ENCODE data around the gene GAL3ST2.
"Not testable (repeated sequence)": the region's sequence is repeated elsewhere in the genome, so short reads cannot be mapped to it uniquely, and the experiment has no call there.

GAL3ST2 gene

DNA sequence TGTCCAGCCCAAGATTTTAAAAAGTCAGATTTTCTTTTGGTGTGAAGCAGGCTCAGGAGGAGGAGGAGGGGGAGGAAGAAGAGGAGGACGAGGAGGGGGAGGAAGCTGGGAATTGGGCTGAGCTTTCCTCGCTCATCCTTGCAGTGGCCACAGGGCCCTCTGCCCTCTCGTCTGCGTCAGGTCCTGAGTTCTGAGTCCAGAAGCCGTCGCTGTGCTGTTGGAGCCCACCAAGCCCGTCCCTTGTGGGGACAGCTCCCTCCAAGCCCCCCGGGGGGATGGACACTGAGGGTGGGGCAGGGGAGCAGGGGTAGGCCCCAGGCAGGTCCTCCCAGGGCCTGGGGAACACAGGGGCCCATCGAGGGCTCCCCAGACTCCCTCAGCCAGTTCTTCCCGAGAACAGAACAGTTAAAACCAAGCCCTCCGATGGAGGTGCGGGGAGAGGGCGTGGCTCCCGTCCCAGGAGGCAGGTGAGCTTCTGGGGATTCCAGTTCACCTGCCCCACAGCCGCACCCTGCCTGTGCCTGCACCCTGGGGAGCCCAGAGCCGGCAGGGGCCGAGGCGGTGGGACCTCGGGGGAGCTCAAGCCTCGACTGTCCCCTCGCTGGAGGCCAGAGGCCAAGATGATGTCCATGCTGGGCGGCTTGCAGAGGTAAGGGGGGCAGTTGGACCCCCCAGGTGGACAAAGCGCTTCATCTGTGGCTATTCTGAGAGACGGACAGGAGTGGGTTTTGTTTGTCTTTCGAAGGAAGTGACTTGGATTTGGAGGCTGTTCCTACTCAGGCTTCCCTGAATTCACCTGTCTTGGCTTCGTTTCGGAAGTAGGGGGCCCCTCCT, at the start of gene GAL3ST2:
GAL3ST2 (plus strand) TSS at position 487 of the 834 bp plus-strand sequence; CDS start at position 621, 134 bp downstream.
- DNase-seq = peak; percentile 47

GRCh38 chr2:241728000-241728399, 48.6 kb upstream of the GAL3ST2 start:
- no peak for DNase-seq

DNA sequence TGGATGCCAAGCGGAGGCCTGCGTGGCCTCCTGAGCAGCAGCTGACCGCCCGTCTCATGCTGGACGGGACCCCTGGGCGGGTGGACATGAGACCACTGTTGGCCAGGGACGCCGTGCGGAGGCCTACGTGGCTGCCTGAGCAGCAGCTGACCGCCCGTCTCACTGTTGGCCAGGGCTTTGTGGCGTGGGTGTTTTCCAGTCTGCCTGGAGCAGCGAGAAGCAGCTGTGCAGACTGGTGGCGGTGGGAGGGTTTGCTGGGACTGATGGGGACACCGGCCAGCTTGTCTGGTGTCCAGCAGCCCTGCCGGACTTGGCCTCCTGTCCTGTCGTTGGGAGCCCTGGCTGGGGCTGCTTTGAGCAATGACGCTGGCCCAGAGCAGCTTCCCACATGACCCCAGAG, 48.0 kb upstream of the GAL3ST2 start:
- no peak for DNase-seq

GRCh38 chr2:241729868-241730267, 46.8 kb upstream of the GAL3ST2 start:
- DNase-seq = no peak

DNA sequence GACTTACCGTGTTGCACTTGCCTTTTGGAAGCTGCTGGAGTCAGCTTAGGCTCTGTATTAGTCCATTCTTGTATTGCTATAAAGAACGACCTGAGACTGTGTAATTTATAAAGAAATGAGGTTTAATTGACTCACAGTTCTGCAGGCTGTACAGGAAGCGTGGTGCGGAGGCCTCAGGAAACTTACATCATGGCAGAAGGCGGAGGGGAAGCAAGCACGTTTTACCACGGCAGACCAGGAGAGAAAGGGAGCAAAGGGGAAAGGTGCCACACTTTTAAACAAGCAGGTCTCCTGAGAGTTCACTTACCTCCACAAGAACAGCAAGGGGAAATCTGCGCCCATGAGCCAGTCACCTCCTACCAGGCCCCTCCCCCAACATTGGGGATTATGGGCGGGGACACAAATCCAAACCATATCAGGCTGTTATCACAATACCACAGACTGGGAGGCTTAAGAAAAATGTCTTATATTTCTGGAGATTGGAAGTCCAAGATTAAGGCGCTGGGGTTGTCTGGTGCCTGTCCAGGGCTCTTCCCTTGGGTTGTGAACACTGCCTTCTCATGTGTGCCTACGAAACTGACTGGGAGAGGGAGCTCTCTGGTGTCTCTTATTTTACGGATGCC, 45.8 kb upstream of the GAL3ST2 start:
- DNase-seq = no peak

- peak; percentile 84 for DNase-seq
Measured at GRCh38 chr2:241732513-241733186, 44.0 kb upstream of the GAL3ST2 start.

DNA sequence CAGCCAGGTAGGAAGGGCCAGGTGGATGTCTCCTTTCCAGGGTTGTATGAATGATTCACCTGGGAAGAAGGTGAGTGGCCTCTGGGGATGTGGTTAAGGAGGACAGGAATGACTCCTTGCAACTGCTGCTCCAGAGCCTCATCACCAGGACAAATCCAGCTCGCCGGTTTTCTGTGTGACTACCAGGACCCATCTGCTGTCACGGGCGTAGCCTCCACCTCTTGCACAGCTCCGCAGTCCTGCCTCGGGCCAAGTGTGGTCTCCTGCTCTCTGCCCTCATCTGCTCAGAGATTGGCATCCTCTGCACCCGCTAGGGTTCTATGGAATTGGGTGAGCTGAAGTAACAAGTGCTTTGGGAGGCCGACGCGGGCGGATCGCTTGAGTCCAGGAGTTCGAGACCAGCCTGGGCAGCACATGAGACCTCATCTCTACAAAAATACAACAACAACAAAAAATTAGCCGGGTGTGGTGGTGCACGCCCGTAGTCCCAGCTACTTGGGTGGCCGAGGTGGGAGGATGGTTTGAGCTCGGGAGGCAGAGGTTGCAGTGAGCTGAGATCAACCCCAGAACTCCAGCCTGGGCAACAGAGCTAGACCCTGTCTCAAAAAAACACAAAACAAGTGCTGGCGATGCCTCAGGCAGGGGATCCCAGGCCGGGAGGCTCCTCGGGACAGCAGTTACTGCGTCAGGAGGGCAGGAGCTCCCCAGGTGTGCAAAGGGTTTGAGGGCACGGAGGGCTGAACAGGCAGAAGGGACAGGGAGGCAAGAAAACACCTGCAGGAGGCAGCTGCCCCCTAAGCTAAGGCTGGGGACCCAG, 43.0 kb upstream of the GAL3ST2 start:
- DNase-seq = no peak

GRCh38 chr2:241734208-241734466, 42.5 kb upstream of the GAL3ST2 start:
- DNase-seq = no peak

DNA sequence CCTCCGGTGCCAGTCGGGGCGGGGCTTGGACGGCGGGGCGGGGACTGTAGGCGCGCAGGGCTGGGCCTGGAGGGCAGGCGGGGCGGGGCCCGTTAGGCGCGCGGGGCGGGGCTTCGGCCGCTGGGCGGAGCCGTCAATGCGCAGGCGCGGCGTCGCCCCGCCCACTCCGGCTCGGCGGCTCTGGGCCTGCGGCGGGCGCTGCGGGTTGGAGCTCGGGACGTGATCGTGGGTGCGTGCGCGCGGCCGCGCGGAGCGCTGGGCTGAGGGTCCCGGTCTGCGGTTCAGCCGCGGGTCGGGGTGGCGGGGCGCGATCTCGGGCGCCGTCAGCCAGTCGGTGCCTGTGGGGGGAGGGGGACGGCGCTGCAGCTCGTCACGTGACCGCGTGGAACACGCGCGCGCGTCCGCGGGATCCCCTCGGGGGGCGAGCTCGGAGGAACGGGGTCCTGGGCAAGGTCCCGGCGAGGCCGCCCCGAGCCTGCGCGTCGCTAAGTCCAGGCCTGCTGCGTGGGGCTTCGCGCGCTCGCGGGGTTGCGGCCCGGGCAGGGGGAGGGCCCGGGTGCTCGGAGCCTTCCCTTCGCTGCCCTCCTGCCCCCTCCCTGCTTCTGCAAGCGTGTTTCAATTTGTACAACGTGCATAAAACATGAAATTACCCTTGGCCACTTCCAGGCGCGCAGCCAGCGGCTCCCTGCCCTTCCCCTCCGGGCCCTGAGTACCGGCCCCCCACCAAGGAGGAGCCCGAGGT, 42.0 kb upstream of the GAL3ST2 start, which contains the start of gene D2HGDH:
D2HGDH (plus strand) TSS at position 164 of the 742 bp plus-strand sequence. CDS start 595 bp downstream, outside the sequence.
- DNase-seq = peak; percentile 98

GRCh38 chr2:241736111-241736510, 40.5 kb upstream of the GAL3ST2 start:
- no peak for DNase-seq

GRCh38 chr2:241738040-241738686, 38.5 kb upstream of the GAL3ST2 start:
- no peak for DNase-seq

DNA sequence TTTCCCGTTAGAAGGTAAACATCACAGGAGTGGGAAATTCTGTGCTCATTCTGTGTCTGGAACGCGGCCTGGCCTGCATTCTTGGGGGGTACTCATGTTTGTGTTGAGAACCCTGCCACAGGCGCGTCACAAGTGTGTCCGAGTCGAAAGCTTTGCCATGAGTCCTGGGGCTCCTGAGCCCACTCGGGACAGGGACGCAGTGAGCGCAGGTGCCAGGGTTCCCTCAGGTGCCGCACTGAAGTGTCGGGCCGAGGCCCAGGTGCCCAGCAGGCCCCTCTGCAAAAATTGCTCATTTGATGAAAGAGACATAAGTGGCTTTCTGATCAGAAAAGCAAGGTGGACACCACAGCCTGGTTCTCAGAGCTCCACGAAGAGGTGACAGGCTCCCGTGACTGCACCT, 37.4 kb upstream of the GAL3ST2 start:
- DNase-seq = no peak

- peak; percentile 76 for DNase-seq
Measured at GRCh38 chr2:241739651-241740050, 37.0 kb upstream of the GAL3ST2 start.

DNA sequence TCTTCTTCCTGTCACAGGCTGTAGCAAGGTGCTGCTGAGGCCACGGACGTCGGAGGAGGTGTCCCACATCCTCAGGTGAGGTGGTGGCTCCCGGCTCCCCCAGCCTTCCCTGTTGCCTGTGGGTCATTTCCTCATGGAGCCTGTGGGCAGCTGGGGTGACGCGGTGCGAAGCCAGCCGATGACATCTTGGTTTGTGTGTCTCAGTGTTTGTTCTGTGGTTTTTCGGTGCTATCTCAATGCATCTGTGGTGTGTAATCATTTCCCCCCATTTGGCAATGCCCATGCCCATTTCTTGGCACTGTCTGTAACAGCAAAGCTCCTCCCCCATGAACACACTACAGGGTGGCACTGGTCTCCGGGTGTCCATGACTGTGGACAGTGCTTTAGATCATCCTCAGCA, 35.6 kb upstream of the GAL3ST2 start:
- DNase-seq = no peak

DNA sequence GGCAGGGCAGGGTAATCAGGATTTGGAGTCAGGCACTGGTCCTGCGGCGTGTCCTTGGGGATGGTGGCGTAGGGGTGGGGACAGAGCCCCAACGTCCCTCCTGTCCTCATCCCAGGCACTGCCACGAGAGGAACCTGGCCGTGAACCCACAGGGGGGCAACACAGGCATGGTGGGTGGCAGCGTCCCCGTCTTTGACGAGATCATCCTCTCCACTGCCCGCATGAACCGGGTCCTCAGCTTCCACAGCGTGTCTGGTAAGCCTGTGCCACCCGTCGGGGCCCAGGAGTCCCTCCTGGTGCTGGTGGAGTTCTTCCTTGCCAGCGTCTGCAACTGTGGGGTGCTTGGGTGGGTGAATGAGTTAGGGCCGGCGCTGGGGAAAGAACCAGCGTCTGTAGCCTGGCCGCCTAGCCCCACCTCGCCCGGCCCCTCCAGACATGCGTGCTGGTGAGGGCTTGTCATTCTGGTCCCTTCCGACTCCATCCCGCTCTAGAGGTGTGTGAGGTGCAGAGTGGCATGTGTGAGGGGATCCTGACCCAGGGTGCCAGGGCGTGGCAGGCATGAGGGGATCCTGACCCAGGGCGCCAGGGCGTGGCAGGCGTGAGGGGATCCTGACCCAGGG, 34.2 kb upstream of the GAL3ST2 start:
- no peak for DNase-seq

DNA sequence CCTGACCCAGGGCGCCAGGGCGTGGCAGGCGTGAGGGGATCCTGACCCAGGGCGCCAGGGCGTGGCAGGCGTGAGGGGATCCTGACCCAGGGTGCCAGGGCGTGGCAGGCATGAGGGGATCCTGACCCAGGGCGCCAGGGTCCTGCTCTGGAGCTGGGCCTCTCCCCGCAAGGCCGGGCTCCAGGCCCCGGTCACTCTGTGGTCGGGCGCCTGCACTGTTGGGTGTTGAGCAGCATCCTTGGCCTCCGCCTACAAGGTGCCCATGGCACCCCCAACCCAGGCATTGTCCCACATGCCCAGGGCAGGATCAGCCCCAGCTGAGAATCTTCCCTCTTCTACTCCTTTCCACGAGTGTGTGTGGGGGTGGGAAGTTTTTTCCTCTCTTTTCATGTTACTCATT, 33.6 kb upstream of the GAL3ST2 start:
- not testable (repeated sequence) for DNase-seq

DNA sequence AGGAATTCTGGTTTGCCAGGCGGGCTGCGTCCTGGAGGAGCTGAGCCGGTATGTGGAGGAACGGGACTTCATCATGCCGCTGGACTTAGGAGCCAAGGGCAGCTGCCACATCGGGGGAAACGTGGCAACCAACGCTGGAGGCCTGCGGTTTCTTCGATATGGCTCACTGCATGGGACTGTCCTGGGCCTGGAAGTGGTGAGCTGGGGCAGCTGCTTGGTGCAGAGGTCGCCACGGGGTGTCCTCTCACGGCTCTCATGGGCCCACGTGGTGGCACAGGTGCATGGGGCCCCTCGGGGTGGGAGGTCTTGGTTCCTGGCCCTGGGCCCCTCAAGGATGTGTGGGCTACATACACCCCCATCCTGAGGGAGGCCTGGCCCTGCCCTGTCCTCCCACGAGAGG, 33.0 kb upstream of the GAL3ST2 start:
- no peak for DNase-seq

DNA sequence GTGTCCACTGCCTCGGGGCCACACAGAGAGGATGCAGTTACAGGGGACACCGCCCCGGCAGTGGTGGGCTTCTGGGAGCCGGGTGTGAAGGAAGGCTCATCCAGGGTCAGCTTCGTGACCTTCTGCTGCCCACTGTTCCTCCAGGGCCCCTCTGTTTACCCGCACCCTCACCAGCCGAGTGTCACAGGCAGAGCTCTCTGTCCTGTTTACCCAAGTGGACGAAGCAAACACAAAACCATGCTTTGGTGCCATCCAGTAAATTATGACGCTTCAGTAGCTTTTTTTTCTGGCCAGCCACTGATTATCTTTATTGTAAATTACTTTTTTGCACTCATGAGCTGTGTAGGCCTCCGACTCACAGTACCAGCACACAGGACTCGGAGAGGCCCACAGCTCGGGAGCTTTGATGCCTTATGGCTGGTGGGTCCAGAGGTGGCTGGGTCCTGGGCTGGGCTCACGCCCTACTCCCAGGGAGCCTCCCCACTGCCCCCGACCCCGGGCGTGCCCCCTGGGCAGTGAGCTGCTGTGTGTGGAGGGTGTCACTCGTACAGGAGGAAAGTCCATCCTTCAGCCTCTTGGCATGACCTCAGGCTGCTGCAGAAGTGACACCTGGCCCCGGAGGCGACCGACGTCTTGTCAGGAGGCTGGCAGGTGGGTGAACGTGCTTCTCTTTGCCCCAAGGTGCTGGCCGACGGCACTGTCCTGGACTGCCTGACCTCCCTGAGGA, 32.4 kb upstream of the GAL3ST2 start:
- no peak for DNase-seq

- DNase-seq = no peak
Measured at GRCh38 chr2:241745276-241745675, 31.3 kb upstream of the GAL3ST2 start.

DNA sequence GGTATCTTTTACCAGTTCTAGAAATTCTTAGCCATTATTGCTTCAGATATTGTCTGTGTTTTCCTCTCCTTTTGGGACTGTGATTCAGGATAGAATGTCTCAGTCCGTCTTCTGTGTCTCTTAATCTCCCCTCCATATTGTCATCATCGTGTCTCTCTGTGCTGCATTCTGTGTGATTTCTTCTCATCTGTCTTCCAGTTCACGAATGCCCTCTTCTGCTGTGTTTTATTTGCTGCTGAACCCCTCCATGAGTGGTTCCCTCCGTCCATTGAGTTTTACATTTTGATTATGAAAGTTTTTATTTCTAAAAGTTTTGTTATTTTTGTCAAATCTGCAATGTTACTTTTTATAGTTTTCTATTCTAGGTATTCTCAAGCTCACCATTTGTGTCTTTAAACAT, 30.5 kb upstream of the GAL3ST2 start:
- no peak for DNase-seq
